BJ (cell line): ENCODE measurements around the gene SPSB4. TPM values are rescaled to one million over a fixed set of nuclear protein-coding genes. Genes with fewer than 3 reads are reported as not detected.

ENCODE experiments used
- polyA plus RNA-seq: library from polyadenylated mRNA; depleted of rRNA; stranded (reverse); fragments of >200 nt; gene quantifications from 2 replicates; pipeline ENCODE4 v1.2.3, GENCODE V29; 2011; rRNA removed

The SPSB4 gene
- polyA plus RNA-seq, 1 experiment: not detected

Other genes starting within 250 kb of the SPSB4 start
- 32.0 and 64.1 TPM in 2 replicates for gene SLC25A36, start 109.5 kb upstream of the SPSB4 start, polyA plus RNA-seq
- 7.9 and 11.2 TPM in 2 replicates for gene PXYLP1, start 180.5 kb downstream of the SPSB4 start, polyA plus RNA-seq